Parietal lobe (tissue), 2 donors: Measurements from ENCODE around the gene NANP. TPM values are rescaled to one million over a fixed set of nuclear protein-coding genes. Genes with fewer than 3 reads are reported as not detected.

Source experiments
- small RNA-seq: library from RNA; depleted of rRNA; stranded (forward); fragments of <200 nt; gene quantifications from one replicate; pipeline ENCODE3, GENCODE V24; 2014; ENCODE audit warnings: low replicate concordance
- total RNA-seq: library from RNA; depleted of rRNA; stranded (reverse); fragments of >200 nt; gene quantifications from one replicate; pipeline ENCODE4 v1.2.3, GENCODE V29; 2014

NANP gene, protein sequence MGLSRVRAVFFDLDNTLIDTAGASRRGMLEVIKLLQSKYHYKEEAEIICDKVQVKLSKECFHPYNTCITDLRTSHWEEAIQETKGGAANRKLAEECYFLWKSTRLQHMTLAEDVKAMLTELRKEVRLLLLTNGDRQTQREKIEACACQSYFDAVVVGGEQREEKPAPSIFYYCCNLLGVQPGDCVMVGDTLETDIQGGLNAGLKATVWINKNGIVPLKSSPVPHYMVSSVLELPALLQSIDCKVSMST
- total RNA-seq = 6.6 TPM

DNA sequence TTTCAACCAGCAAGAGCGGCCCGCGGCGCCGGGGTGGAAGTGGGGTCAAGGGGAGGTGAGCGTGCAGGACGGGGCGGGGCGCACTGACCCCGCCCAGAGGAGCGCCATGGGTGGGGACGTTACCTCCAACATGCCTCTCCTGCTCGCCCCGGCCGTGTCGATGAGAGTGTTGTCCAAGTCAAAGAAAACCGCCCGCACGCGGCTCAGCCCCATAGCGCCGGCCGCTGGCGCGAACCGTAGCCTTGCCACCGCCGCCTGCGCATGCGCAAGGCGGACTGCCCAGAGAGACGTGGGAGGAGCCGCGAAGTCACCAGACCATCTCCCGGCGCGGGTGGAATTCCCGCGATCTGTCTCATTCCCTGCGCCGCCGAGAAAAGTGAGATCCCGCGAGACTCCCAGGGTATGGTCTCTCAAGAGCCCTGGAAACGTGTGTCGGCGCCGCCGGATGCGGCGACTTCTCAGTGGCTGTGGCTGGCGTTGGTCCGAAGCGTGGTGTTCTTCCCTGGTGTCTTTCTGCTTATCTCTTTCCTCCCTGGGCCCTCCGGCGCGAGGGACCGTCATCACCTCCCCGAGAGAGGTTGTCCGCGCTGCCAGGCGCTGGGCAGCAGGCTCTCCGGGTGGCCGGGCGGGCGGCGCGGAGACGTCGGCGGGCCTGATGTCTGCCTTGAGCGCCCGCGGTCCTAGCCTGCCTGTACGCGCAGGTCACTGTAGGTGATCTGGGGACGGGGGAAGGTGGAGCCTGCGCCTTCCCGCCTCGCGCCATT, at the start of gene NANP:
TSS of gene NANP (minus strand) at position 279 of the 764 bp plus-strand sequence. CDS start at position 213, 66 bp downstream.

DNA sequence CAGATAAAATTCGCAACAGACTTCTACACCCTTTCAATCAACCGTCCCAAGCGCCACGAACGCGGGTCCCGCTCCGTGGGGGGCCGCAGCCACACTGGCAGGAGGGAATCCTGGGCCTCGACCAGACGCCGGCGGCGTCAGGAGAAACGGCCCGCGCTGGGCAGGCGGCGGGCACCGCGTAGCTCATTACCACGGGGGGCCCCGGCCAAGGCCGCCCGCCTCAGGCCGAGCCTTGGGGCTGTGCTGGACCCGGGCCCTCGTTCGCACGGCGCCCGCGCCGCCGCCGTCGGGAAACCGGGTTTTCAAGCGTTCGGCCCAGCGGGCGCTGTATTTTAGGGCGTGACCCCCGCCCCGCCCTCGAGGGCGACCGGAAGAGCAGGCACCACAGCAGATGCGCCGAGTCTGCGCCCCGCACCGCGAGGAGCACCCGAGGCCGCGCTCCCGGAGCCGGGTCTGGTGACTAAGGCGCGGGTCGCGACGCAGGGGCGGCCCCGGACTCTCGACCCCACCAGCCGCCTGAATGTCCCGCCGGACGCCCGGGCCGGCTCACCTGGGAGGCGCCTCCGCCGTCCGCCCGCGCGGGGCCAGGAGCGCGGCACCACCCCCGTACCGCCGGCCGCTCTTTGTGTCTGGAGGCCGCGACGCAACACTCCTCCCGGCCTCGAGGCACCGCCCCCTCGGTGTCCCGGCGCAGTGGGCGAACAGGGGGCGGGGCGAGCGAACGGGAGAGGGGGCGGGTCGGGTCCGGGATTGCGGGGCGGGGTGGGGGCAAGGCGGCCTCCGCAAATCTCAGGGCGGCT, 38.7 kb downstream of the NANP start, which contains the start of gene NINL:
TSS of gene NINL (minus strand) at position 627 of the 800 bp plus-strand sequence. CDS start 58,944 bp downstream, outside the sequence.

Small RNA genes lying within 50 kb of the gene (small RNA-seq; reads per million reads assigned to genes)
- gene RN7SL594P = not detected
- gene RNU6ATAC17P = not detected

Other genes starting within 250 kb of the NANP start
- 51.6 TPM for gene ABHD12, start 233.2 kb downstream of the NANP start, total RNA-seq
- gene GINS1, start 216.3 kb downstream of the NANP start, total RNA-seq = 6.9 TPM
- gene NINL, start 38.5 kb downstream of the NANP start, total RNA-seq = 46.6 TPM
- 79.2 TPM for gene ZNF337, start 72.8 kb upstream of the NANP start, total RNA-seq